Skin of body (tissue), 2 donors: ENCODE measurements around the gene CD300E. TPM values are rescaled to one million over a fixed set of nuclear protein-coding genes. Genes with fewer than 3 reads are reported as not detected.

Source experiments
- DNase-seq: peaks from one replicate; lab custom pipeline; 2025; lab: John Stamatoyannopoulos, UW
- total RNA-seq: library from RNA; depleted of rRNA; stranded (reverse); fragments of >200 nt; gene quantifications from one replicate; pipeline ENCODE4 v1.2.3, GENCODE V29; 2014

The CD300E gene
- total RNA-seq, 1 donor from 2014 or later, result 1.2 TPM

DNA sequence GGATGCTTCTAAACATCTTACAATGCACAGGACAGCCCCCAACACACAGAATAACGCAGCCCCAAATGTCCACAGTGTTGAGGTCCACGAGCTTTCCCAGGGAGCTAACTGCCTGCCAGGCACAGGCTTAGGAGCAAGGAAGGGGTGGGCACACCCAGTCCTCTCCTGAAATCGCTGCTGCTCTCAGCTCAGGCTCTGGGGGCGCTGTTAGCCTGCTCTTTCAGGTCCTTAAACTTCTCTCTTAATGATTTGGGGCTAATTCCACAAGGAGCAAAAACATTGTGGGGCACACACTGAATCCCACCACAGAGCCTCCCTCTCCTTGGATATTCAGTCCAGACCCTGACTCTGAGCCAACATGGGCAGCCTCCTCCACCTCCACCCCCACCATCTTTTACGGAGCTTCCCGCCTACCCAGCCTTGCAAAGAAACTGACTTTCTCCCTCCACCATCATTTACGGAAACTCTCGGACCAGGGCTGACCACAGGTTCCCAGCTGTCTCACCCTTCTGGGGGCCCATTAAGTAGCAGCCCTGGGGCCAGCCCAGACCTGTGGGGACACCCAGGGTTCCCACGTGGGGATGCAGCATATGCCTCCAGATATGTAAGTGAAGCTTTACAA, 57.3 kb downstream of the CD300E start:
- DNase-seq, result no peak

DNA sequence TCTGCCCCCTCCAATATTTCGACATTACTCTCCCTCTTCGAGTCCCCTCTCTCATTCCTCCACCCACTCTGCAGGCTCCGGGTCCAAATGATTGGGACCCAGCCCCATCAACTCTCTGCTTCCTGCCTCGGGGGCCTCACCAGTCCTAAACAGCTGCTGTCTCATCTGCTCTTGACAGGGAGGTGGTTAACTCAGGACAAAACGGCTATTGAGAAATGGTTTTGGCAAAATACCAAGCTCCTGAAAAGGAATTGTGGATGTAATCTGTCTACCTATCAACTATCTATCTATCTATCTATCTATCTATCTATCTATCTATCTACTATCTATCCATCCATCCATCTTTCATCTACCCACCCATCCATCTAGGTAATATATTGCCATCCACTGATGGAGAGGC, 58.4 kb downstream of the CD300E start:
- no peak for DNase-seq

DNA sequence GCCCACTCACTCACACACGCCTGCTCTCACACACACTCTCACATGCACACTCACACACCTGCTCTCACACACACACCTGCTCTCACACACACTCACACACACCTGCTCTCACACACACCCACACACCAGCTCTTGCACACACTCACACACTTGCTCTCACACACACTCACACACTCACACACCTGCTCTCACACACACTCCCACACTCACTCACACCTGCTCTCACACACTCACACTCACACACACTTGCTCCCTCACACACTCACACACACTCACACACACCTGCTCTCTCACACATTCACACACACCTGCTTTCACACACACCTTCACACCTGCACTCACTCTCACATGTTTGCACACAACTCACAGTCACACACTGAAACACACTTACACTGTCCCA, 60.2 kb downstream of the CD300E start:
- DNase-seq, result no peak

DNA sequence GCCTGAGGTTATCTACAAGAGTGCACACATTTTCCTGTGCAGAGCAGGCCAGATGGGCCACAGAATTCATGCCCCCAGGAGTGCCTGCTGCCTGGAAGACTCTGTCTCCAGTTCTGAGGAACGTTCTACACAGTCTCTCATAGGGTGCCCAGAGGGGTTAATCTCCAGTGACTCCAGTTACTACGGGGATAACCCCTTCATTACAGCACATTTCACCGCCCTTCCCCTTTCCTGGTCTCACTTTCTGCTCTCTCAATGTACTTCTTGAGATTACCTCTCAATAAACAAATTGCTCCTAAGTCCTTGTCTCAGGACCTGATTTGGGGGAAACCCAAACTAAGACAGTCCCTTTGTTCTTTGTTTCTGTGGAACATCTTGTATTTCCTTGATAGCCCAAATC, 62.0 kb downstream of the CD300E start:
- no peak for DNase-seq

Other genes starting within 250 kb of the CD300E start
- gene GPRC5C, start 191.7 kb downstream of the CD300E start, total RNA-seq, result 15.4 TPM
- gene CD300A, start 157.1 kb downstream of the CD300E start, total RNA-seq, result 6.0 TPM
- gene CD300LB, start 92.3 kb downstream of the CD300E start, total RNA-seq, result 0.59 TPM
- 0.39 TPM for gene CD300C, start 77.6 kb downstream of the CD300E start, total RNA-seq
- 0.79 TPM for gene CD300H, start 56.2 kb downstream of the CD300E start, total RNA-seq
- 0.20 TPM for gene CD300LD, start 31.5 kb downstream of the CD300E start, total RNA-seq
- 0.49 TPM for gene CD300LF, start 89.2 kb upstream of the CD300E start, total RNA-seq
- gene RAB37, start 113.5 kb upstream of the CD300E start, total RNA-seq, result 0.69 TPM
- 7.5 TPM for gene NHERF1, start 124.9 kb upstream of the CD300E start, total RNA-seq
- gene NAT9, start 152.6 kb upstream of the CD300E start, total RNA-seq, result 26.2 TPM
- gene GRIN2C, start 236.1 kb upstream of the CD300E start, total RNA-seq, result 0.69 TPM
- 5.6 TPM for gene FDXR, start 249.3 kb upstream of the CD300E start, total RNA-seq